ENCODE measurements around the gene FN1.

- TF ChIP-seq CTCF (IDR thresholded peaks at IDR 0.05): no peak
- TF ChIP-seq POLR2A (IDR thresholded peaks at IDR 0.05): no peak
These were observed 115.8 kb downstream of the FN1 start for GRCh38 chr2:215320102-215320501.

Measured in body of pancreas (tissue), 4 donors.